Activated naive CD8-positive, alpha-beta T cell treated with anti-CD3 and anti-CD28 coated beads, Interleukin-2, amount 50 U/mL, for 24 hours (primary cell): ENCODE measurements around the gene ADAMTS16.

ENCODE experiments used
- ATAC-seq: fragments of 150-1000 bp; cut with Tn5 transposase; one replicate; pipeline ENCODE4 v1.10.0; 2021
- DNase-seq: peaks from one replicate; pipeline ENCODE4 v3.0.0; 2021
- H3K27ac Mint-ChIP-seq: one replicate; pipeline ENCODE4 v1.8.0; 2021; ENCODE audit warnings: mild to moderate bottlenecking, mixed read lengths
- H3K27me3 Mint-ChIP-seq: one replicate; pipeline ENCODE4 v1.8.0; 2021; ENCODE audit warnings: mixed read lengths
- H3K36me3 Mint-ChIP-seq: one replicate; pipeline ENCODE4 v1.8.0; 2021; ENCODE audit warnings: low read depth, mixed read lengths
- H3K4me1 Mint-ChIP-seq: one replicate; pipeline ENCODE4 v1.8.0; 2021; ENCODE audit warnings: mixed read lengths
- H3K4me3 Mint-ChIP-seq: one replicate; pipeline ENCODE4 v1.8.0; 2021; ENCODE audit warnings: mild to moderate bottlenecking, moderate library complexity, mixed read lengths
- H3K9me3 Mint-ChIP-seq: one replicate; pipeline ENCODE4 v1.8.0; 2021; ENCODE audit warnings: mixed read lengths

Gene ADAMTS16

GRCh38 chr5:5156471-5157082 is 16.4 kb downstream of the ADAMTS16 start:
- peaks cover 5% of the 10 kb centered on the region for H3K9me3 Mint-ChIP-seq
- no peak overlapping the region for H3K4me3 Mint-ChIP-seq
- no peak overlapping the region for H3K27ac Mint-ChIP-seq
- no peak for DNase-seq
- H3K36me3 Mint-ChIP-seq: no peaks in the 10 kb centered on the region
- ATAC-seq: no peak
- H3K4me1 Mint-ChIP-seq: no peaks in the 10 kb centered on the region
- H3K27me3 Mint-ChIP-seq: no peaks in the 10 kb centered on the region

- no peaks in the 10 kb centered on the region for H3K27me3 Mint-ChIP-seq
- H3K27ac Mint-ChIP-seq: no peak overlapping the region
- H3K4me1 Mint-ChIP-seq: no peaks in the 10 kb centered on the region
- no peaks in the 10 kb centered on the region for H3K36me3 Mint-ChIP-seq
- H3K4me3 Mint-ChIP-seq: no peak overlapping the region
- no peak for DNase-seq
- ATAC-seq: no peak
- no peaks in the 10 kb centered on the region for H3K9me3 Mint-ChIP-seq
Measured at GRCh38 chr5:5158472-5158895, 18.4 kb downstream of the ADAMTS16 start.

- ATAC-seq (no peak), DNase-seq (no peak)
- no peaks in the 10 kb centered on the region for H3K27me3 Mint-ChIP-seq
- H3K36me3 Mint-ChIP-seq: no peaks in the 10 kb centered on the region
- H3K4me1 Mint-ChIP-seq: no peaks in the 10 kb centered on the region
- H3K9me3 Mint-ChIP-seq: no peaks in the 10 kb centered on the region
- no peak overlapping the region for H3K4me3 Mint-ChIP-seq
- no peak overlapping the region for H3K27ac Mint-ChIP-seq
Measured at GRCh38 chr5:5159282-5160103, 19.4 kb downstream of the ADAMTS16 start.

GRCh38 chr5:5164163-5164562 is 24.0 kb downstream of the ADAMTS16 start:
- Mint-ChIP-seq H3K9me3 (no peaks in the 10 kb centered on the region), H3K27ac (no peak overlapping the region), H3K4me3 (no peak overlapping the region), H3K4me1 (no peaks in the 10 kb centered on the region), H3K27me3 (no peaks in the 10 kb centered on the region), H3K36me3 (no peaks in the 10 kb centered on the region)
- ATAC-seq (no peak), DNase-seq (no peak)

- Mint-ChIP-seq H3K4me1 (no peaks in the 10 kb centered on the region), H3K27me3 (no peaks in the 10 kb centered on the region), H3K27ac (no peak overlapping the region), H3K4me3 (no peak overlapping the region), H3K9me3 (no peaks in the 10 kb centered on the region), H3K36me3 (no peaks in the 10 kb centered on the region)
- DNase-seq: no peak
- ATAC-seq: no peak
Measured at GRCh38 chr5:5165541-5166002, 25.4 kb downstream of the ADAMTS16 start.

GRCh38 chr5:5169466-5169865 is 29.3 kb downstream of the ADAMTS16 start:
- H3K4me3 Mint-ChIP-seq: no peak overlapping the region
- peaks cover 2% of the 10 kb centered on the region for H3K27me3 Mint-ChIP-seq
- no peak overlapping the region for H3K27ac Mint-ChIP-seq
- ATAC-seq (no peak), DNase-seq (no peak)
- H3K9me3 Mint-ChIP-seq: peaks cover 8% of the 10 kb centered on the region
- H3K36me3 Mint-ChIP-seq: no peaks in the 10 kb centered on the region
- no peaks in the 10 kb centered on the region for H3K4me1 Mint-ChIP-seq

- Mint-ChIP-seq H3K36me3 (no peaks in the 10 kb centered on the region), H3K4me1 (peaks cover 4% of the 10 kb centered on the region), H3K9me3 (peaks cover 10% of the 10 kb centered on the region), H3K27ac (no peak overlapping the region), H3K4me3 (no peak overlapping the region), H3K27me3 (peaks cover 12% of the 10 kb centered on the region)
- ATAC-seq: no peak
- no peak for DNase-seq
Measured at GRCh38 chr5:5178136-5178535, 38.0 kb downstream of the ADAMTS16 start.

- Mint-ChIP-seq H3K9me3 (peaks cover 10% of the 10 kb centered on the region), H3K4me1 (peaks cover 6% of the 10 kb centered on the region), H3K27me3 (peaks cover 14% of the 10 kb centered on the region), H3K4me3 (no peak overlapping the region), H3K36me3 (no peaks in the 10 kb centered on the region), H3K27ac (no peak overlapping the region)
- no peak for ATAC-seq
- no peak for DNase-seq
Measured at GRCh38 chr5:5178580-5178979, 38.5 kb downstream of the ADAMTS16 start.

GRCh38 chr5:5179079-5179478 is 38.9 kb downstream of the ADAMTS16 start:
- H3K36me3 Mint-ChIP-seq: no peaks in the 10 kb centered on the region
- peaks cover 14% of the 10 kb centered on the region for H3K27me3 Mint-ChIP-seq
- H3K4me3 Mint-ChIP-seq: no peak overlapping the region
- H3K27ac Mint-ChIP-seq: no peak overlapping the region
- ATAC-seq: no peak
- DNase-seq: no peak
- peaks cover 6% of the 10 kb centered on the region for H3K4me1 Mint-ChIP-seq
- peaks cover 6% of the 10 kb centered on the region for H3K9me3 Mint-ChIP-seq

GRCh38 chr5:5179597-5179996 is 39.5 kb downstream of the ADAMTS16 start:
- peaks cover under 1% of the 10 kb centered on the region for H3K9me3 Mint-ChIP-seq
- H3K4me3 Mint-ChIP-seq: no peak overlapping the region
- ATAC-seq (no peak), DNase-seq (no peak)
- peaks cover 12% of the 10 kb centered on the region for H3K27me3 Mint-ChIP-seq
- no peak overlapping the region for H3K27ac Mint-ChIP-seq
- no peaks in the 10 kb centered on the region for H3K36me3 Mint-ChIP-seq
- H3K4me1 Mint-ChIP-seq: peaks cover 6% of the 10 kb centered on the region

- ATAC-seq (no peak), DNase-seq (no peak)
- Mint-ChIP-seq H3K4me3 (no peak overlapping the region), H3K36me3 (no peaks in the 10 kb centered on the region), H3K27ac (no peak overlapping the region), H3K9me3 (no peaks in the 10 kb centered on the region), H3K27me3 (peaks cover 12% of the 10 kb centered on the region), H3K4me1 (peaks cover 6% of the 10 kb centered on the region)
Measured at GRCh38 chr5:5181650-5182324, 41.7 kb downstream of the ADAMTS16 start.

- Mint-ChIP-seq H3K36me3 (no peaks in the 10 kb centered on the region), H3K4me3 (no peak overlapping the region), H3K4me1 (peaks cover 6% of the 10 kb centered on the region), H3K27ac (no peak overlapping the region), H3K27me3 (peaks cover 10% of the 10 kb centered on the region), H3K9me3 (no peaks in the 10 kb centered on the region)
- ATAC-seq: no peak
- no peak for DNase-seq
Measured at GRCh38 chr5:5182508-5183188, 42.5 kb downstream of the ADAMTS16 start.

GRCh38 chr5:5183189-5183699 is 43.1 kb downstream of the ADAMTS16 start:
- H3K36me3 Mint-ChIP-seq: no peaks in the 10 kb centered on the region
- peaks cover 10% of the 10 kb centered on the region for H3K27me3 Mint-ChIP-seq
- ATAC-seq: peak; percentile 4

GRCh38 chr5:5183933-5184332 is 43.8 kb downstream of the ADAMTS16 start:
- no peak for ATAC-seq

More at GRCh38 chr5:5183189-5183699, 43.1 kb downstream of the ADAMTS16 start:
- Mint-ChIP-seq H3K4me3 (no peak overlapping the region), H3K27ac (no peak overlapping the region), H3K4me1 (peaks cover 6% of the 10 kb centered on the region), H3K9me3 (no peaks in the 10 kb centered on the region)
- no peak for DNase-seq

More at GRCh38 chr5:5183933-5184332, 43.8 kb downstream of the ADAMTS16 start:
- no peak for DNase-seq
- Mint-ChIP-seq H3K36me3 (no peaks in the 10 kb centered on the region), H3K9me3 (no peaks in the 10 kb centered on the region), H3K27me3 (peaks cover 10% of the 10 kb centered on the region), H3K27ac (no peak overlapping the region), H3K4me3 (no peak overlapping the region), H3K4me1 (peaks cover 6% of the 10 kb centered on the region)
